ENCODE data around the gene AHRR.

GRCh38 chr5:421901-422300 lies 100.4 kb downstream of the AHRR start:
- TF ChIP-seq SIN3A (IDR thresholded peaks at IDR 0.05; ENCODE audit: borderline replicate concordance, insufficient read depth, low read length) (no peak), POLR2AphosphoS5 (IDR thresholded peaks at IDR 0.05; ENCODE audit: low read depth, low read length) (no peak), REST (IDR thresholded peaks at IDR 0.05; ENCODE audit: insufficient read depth in 1 of 2, low read depth in 2 of 2, low read length in 2 of 2) (no peak)

Measured in PFSK-1 (cell line).